ENCODE measurements around the gene SLC6A15. TPM values are rescaled to one million over a fixed set of nuclear protein-coding genes. Genes with fewer than 3 reads are reported as not detected.

Gene SLC6A15
- total RNA-seq, 1 donor from 2014 or later: 5.3 TPM

DNA sequence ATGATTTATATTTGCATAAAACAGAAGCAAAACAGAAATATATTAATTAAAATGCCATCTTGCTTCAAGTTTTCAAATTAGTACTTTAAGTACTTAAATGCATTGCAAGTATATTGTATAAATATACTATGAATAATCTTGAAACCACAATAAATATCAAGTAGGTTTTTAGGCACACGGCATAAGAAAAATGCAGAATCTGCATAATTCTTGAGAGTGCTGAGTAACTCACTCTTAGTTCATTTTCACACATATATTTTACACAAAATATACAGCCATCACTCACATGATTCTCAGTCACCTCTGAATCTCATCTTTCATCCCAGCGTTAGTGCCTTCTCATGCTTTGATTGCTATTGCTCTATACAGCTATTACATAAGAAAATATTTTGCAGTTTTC lies 51.9 kb downstream of the SLC6A15 start:
- H3K27ac Mint-ChIP-seq (ENCODE audit: unreplicated experiment): no peak overlapping the region
- H3K9me3 Mint-ChIP-seq (ENCODE audit: unreplicated experiment): no peaks in the 10 kb centered on the region
- TF ChIP-seq, protein P1, sequence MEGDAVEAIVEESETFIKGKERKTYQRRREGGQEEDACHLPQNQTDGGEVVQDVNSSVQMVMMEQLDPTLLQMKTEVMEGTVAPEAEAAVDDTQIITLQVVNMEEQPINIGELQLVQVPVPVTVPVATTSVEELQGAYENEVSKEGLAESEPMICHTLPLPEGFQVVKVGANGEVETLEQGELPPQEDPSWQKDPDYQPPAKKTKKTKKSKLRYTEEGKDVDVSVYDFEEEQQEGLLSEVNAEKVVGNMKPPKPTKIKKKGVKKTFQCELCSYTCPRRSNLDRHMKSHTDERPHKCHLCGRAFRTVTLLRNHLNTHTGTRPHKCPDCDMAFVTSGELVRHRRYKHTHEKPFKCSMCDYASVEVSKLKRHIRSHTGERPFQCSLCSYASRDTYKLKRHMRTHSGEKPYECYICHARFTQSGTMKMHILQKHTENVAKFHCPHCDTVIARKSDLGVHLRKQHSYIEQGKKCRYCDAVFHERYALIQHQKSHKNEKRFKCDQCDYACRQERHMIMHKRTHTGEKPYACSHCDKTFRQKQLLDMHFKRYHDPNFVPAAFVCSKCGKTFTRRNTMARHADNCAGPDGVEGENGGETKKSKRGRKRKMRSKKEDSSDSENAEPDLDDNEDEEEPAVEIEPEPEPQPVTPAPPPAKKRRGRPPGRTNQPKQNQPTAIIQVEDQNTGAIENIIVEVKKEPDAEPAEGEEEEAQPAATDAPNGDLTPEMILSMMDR (IDR thresholded peaks at IDR 0.05; ENCODE audit: unreplicated experiment): no peak

DNA sequence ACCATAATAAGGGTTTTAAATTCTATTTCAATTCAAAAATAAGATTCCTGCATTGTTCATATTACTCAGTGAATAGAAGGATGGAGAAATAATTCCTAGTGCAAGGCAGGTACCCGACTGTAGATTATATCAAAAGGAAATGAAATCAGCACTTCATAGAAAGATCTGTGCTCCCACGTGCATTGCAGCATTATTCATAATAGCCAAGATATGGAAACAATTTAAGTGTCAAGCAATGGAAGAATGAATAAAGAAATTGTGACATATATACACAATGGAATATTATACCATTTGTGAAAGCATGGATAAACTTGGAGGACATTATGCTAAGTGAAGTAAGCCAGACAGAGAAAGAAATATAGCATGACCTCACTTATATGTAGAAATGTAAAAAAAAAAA lies 53.8 kb downstream of the SLC6A15 start:
- no peaks in the 10 kb centered on the region for H3K27me3 Mint-ChIP-seq (ENCODE audit: unreplicated experiment)
- no peak for DNase-seq (ENCODE audit: low spot score)
- H3K9me3 Mint-ChIP-seq (ENCODE audit: unreplicated experiment): no peaks in the 10 kb centered on the region
- H3K4me3 Mint-ChIP-seq (ENCODE audit: unreplicated experiment): no peak overlapping the region
- no peaks in the 10 kb centered on the region for H3K4me1 Mint-ChIP-seq (ENCODE audit: unreplicated experiment)
- H3K27ac Mint-ChIP-seq (ENCODE audit: unreplicated experiment): no peak overlapping the region
- TF ChIP-seq, protein P1 (IDR thresholded peaks at IDR 0.05; ENCODE audit: unreplicated experiment): no peak
- H3K36me3 Mint-ChIP-seq (ENCODE audit: low read depth, unreplicated experiment): no peaks in the 10 kb centered on the region

More for the DNA sequence above, 51.9 kb downstream of the SLC6A15 start:
- no peak for DNase-seq (ENCODE audit: low spot score)
- no peaks in the 10 kb centered on the region for H3K36me3 Mint-ChIP-seq (ENCODE audit: low read depth, unreplicated experiment)
- no peaks in the 10 kb centered on the region for H3K27me3 Mint-ChIP-seq (ENCODE audit: unreplicated experiment)
- no peaks in the 10 kb centered on the region for H3K4me1 Mint-ChIP-seq (ENCODE audit: unreplicated experiment)
- no peak overlapping the region for H3K4me3 Mint-ChIP-seq (ENCODE audit: unreplicated experiment)

GRCh38 chr12:84857525-84858208 lies 54.9 kb downstream of the SLC6A15 start:
- H3K9me3 Mint-ChIP-seq (ENCODE audit: unreplicated experiment): no peaks in the 10 kb centered on the region
- no peak overlapping the region for H3K27ac Mint-ChIP-seq (ENCODE audit: unreplicated experiment)
- no peaks in the 10 kb centered on the region for H3K4me1 Mint-ChIP-seq (ENCODE audit: unreplicated experiment)
- TF ChIP-seq, protein P1 (IDR thresholded peaks at IDR 0.05; ENCODE audit: unreplicated experiment): no peak
- no peak for DNase-seq (ENCODE audit: low spot score)
- no peaks in the 10 kb centered on the region for H3K27me3 Mint-ChIP-seq (ENCODE audit: unreplicated experiment)
- no peak overlapping the region for H3K4me3 Mint-ChIP-seq (ENCODE audit: unreplicated experiment)
- H3K36me3 Mint-ChIP-seq (ENCODE audit: low read depth, unreplicated experiment): no peaks in the 10 kb centered on the region

- TF ChIP-seq, protein P1 (IDR thresholded peaks at IDR 0.05; ENCODE audit: unreplicated experiment): no peak
- Mint-ChIP-seq H3K27me3 (ENCODE audit: unreplicated experiment) (no peaks in the 10 kb centered on the region), H3K36me3 (ENCODE audit: low read depth, unreplicated experiment) (no peaks in the 10 kb centered on the region), H3K4me3 (ENCODE audit: unreplicated experiment) (no peak overlapping the region), H3K4me1 (ENCODE audit: unreplicated experiment) (no peaks in the 10 kb centered on the region), H3K27ac (ENCODE audit: unreplicated experiment) (no peak overlapping the region), H3K9me3 (ENCODE audit: unreplicated experiment) (no peaks in the 10 kb centered on the region)
- DNase-seq (ENCODE audit: low spot score): no peak
These were observed 56.3 kb downstream of the SLC6A15 start for GRCh38 chr12:84856156-84856900.

- Mint-ChIP-seq H3K36me3 (ENCODE audit: low read depth, unreplicated experiment) (no peaks in the 10 kb centered on the region), H3K27ac (ENCODE audit: unreplicated experiment) (no peak overlapping the region), H3K4me3 (ENCODE audit: unreplicated experiment) (no peak overlapping the region), H3K9me3 (ENCODE audit: unreplicated experiment) (no peaks in the 10 kb centered on the region), H3K27me3 (ENCODE audit: unreplicated experiment) (no peaks in the 10 kb centered on the region), H3K4me1 (ENCODE audit: unreplicated experiment) (no peaks in the 10 kb centered on the region)
- TF ChIP-seq, protein P1 (IDR thresholded peaks at IDR 0.05; ENCODE audit: unreplicated experiment): no peak
- DNase-seq (ENCODE audit: low spot score): no peak
These were observed 68.9 kb downstream of the SLC6A15 start for GRCh38 chr12:84843593-84844144.
